Chondrocyte (in vitro differentiated cells): Measurements from ENCODE around the gene DOK7. TPM values are rescaled to one million over a fixed set of nuclear protein-coding genes. Genes with fewer than 3 reads are reported as not detected.

Experiments used
- DNase-seq: peaks from one replicate; pipeline ENCODE4 v3.0.0; 2021; ENCODE audit warnings: mixed read lengths, low spot score
- H3K27ac Mint-ChIP-seq: one replicate; pipeline ENCODE4 v1.8.0; 2021; ENCODE audit warnings: mild to moderate bottlenecking, moderate library complexity, mixed read lengths; ENCODE audit not compliant: unreplicated experiment
- H3K27me3 Mint-ChIP-seq: 2 replicates; pipeline ENCODE4 v1.8.0; 2021; ENCODE audit warnings: low read depth, mixed read lengths
- H3K36me3 Mint-ChIP-seq: 2 replicates; pipeline ENCODE4 v1.8.0; 2021; ENCODE audit warnings: low read depth, mixed read lengths
- H3K4me1 Mint-ChIP-seq: 2 replicates; pipeline ENCODE4 v1.8.0; 2021; ENCODE audit warnings: low read depth, mild to moderate bottlenecking, mixed read lengths
- H3K4me3 Mint-ChIP-seq: one replicate; pipeline ENCODE4 v1.8.0; 2021; ENCODE audit warnings: mild to moderate bottlenecking, moderate library complexity, mixed read lengths; ENCODE audit not compliant: unreplicated experiment
- H3K9me3 Mint-ChIP-seq: 2 replicates; pipeline ENCODE4 v1.8.0; 2021; ENCODE audit warnings: low read depth, mixed read lengths
- total RNA-seq: library from RNA; stranded (reverse); gene quantifications from 3 replicates; pipeline ENCODE4 v1.2.1, GENCODE V29; 2021
- TF ChIP-seq, protein P1 (sequence below): fragments of 200-600 bp; sonication (generic); IDR thresholded peaks from 2 replicates; pipeline ENCODE4 v1.5.0; 2021; ENCODE audit warnings: antibody characterized with exemption, mild to moderate bottlenecking, moderate library complexity

The DOK7 gene
- total RNA-seq, 1 donor from 2014 or later: 0.37 TPM

DNA sequence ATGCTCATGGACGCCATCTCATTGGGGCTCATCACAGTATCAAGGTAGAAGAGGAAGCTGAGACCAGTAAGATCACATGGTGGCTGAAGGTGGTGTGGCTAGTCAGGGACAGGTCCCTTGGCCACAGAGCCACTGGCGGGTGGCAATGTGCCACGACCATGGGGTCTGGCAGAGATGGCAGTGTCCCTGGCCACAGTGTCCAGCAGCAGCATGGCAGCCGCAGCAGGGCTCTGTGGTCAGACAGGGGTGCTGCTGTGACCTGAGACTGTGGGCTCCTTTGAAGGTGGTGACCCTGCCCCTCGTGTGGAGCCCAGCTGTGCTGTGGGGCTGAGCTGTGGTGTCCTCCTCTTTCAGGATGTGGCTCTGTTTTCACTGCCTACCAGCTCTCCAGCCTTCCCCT, 2.2 kb upstream of the DOK7 start:
- TF ChIP-seq, protein P1, sequence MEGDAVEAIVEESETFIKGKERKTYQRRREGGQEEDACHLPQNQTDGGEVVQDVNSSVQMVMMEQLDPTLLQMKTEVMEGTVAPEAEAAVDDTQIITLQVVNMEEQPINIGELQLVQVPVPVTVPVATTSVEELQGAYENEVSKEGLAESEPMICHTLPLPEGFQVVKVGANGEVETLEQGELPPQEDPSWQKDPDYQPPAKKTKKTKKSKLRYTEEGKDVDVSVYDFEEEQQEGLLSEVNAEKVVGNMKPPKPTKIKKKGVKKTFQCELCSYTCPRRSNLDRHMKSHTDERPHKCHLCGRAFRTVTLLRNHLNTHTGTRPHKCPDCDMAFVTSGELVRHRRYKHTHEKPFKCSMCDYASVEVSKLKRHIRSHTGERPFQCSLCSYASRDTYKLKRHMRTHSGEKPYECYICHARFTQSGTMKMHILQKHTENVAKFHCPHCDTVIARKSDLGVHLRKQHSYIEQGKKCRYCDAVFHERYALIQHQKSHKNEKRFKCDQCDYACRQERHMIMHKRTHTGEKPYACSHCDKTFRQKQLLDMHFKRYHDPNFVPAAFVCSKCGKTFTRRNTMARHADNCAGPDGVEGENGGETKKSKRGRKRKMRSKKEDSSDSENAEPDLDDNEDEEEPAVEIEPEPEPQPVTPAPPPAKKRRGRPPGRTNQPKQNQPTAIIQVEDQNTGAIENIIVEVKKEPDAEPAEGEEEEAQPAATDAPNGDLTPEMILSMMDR: no peak
- DNase-seq: no peak
- H3K4me3 Mint-ChIP-seq: no peak overlapping the region
- H3K4me1 Mint-ChIP-seq: peaks cover 8% of the 10 kb centered on the region
- peaks cover 10% of the 10 kb centered on the region for H3K9me3 Mint-ChIP-seq
- H3K27me3 Mint-ChIP-seq: peaks cover 7% of the 10 kb centered on the region
- H3K36me3 Mint-ChIP-seq: no peaks in the 10 kb centered on the region
- H3K27ac Mint-ChIP-seq: no peak overlapping the region

GRCh38 chr4:3461515-3462291, 1.4 kb upstream of the DOK7 start:
- no peak for DNase-seq
- Mint-ChIP-seq H3K27ac (peak overlapping the region; percentile 32), H3K4me1 (peaks cover 8% of the 10 kb centered on the region), H3K36me3 (no peaks in the 10 kb centered on the region), H3K4me3 (no peak overlapping the region), H3K9me3 (peaks cover 10% of the 10 kb centered on the region), H3K27me3 (peaks cover 7% of the 10 kb centered on the region)
- TF ChIP-seq, protein P1: no peak

DNA sequence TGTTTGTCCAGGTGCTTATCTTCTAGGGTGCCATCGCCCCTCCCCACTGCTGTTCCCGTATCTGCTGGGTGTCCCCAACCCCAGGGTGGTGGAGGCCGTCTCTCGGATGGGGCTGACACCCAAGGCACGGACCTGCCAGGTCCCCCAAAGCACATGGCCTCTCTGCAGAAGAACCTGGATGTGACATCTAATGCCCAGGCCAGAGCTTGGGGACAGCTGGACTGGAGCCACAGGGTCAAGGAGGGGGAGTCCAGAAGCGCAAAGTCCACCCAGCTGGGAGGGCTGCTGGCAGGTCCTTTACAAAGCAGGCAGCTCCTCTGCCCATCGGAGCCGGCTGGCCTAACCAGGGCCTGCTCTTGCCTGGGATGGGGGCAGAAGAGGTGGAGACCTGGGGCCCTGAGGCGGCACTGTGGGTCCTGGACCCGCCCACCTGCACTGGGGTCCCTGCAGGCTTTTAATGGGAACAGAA, 751 bp upstream of the DOK7 start:
- Mint-ChIP-seq H3K4me3 (peak overlapping the region; percentile 46), H3K4me1 (peaks cover 8% of the 10 kb centered on the region)

GRCh38 chr4:3463556-3464348, 646 bp downstream of the DOK7 start:
- Mint-ChIP-seq H3K4me3 (no peak overlapping the region), H3K27me3 (peaks cover 4% of the 10 kb centered on the region), H3K27ac (no peak overlapping the region), H3K4me1 (peaks cover 8% of the 10 kb centered on the region), H3K9me3 (peaks cover 6% of the 10 kb centered on the region), H3K36me3 (no peaks in the 10 kb centered on the region)
- TF ChIP-seq, protein P1: no peak
- no peak for DNase-seq

More for the DNA sequence above, 751 bp upstream of the DOK7 start:
- H3K27ac Mint-ChIP-seq: no peak overlapping the region
- H3K9me3 Mint-ChIP-seq: peaks cover 7% of the 10 kb centered on the region
- TF ChIP-seq, protein P1: no peak
- no peaks in the 10 kb centered on the region for H3K36me3 Mint-ChIP-seq
- no peak for DNase-seq
- peaks cover 7% of the 10 kb centered on the region for H3K27me3 Mint-ChIP-seq

DNA sequence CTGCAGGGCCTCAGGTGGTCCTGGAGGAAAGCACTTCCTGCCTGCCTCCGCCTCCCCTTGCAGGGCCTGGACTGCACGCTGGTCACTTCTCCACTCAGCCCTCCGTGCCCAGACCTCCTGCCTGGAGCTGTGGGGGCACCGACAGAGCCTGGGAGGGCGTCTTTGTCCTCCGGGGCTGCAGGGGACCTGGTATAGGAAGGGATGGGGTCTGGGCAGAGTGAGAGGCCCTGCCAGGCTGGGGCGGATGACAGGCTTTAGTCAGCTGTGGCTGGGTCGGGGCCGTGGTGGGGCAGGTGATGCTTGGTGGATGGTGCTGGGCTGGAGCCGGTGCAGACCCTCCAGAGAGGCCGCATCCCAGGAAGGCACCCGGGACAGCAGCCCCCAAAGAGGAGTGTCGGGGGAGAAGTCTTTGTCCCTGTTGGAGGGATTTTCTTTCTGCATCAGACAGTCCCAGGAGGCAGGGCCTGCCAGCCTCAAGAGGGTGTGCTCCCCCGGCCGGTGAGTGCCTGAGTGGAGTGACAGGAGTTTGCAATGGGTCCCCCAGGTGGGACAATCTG, 1.3 kb downstream of the DOK7 start:
- no peak for DNase-seq
- Mint-ChIP-seq H3K27me3 (no peaks in the 10 kb centered on the region), H3K27ac (no peak overlapping the region), H3K4me3 (no peak overlapping the region), H3K4me1 (peaks cover 8% of the 10 kb centered on the region), H3K9me3 (peaks cover 4% of the 10 kb centered on the region), H3K36me3 (no peaks in the 10 kb centered on the region)
- TF ChIP-seq, protein P1: no peak
